BJ (cell line): Measurements from ENCODE around the gene RAET1G. TPM values are rescaled to one million over a fixed set of nuclear protein-coding genes. Genes with fewer than 3 reads are reported as not detected.
"Not testable (repeated sequence)": the region's sequence is repeated elsewhere in the genome, so short reads cannot be mapped to it uniquely, and the experiment has no call there.

Source experiments
- CTCF ChIA-PET: fragments of 350-600 bp; formaldehyde crosslinking; extraction: SDS; loops from one replicate; lab custom pipeline; 2021; ENCODE audit warnings: antibody characterized with exemption, inconsistent platforms; lab: Yijun Ruan, JAX
- POLR2A ChIA-PET: fragments of 300-600 bp; sonication (Branson Sonifier 250); formaldehyde crosslinking; extraction: SDS; loops from one replicate; lab custom pipeline; 2021; ENCODE audit warnings: antibody characterized with exemption; lab: Charles Lee
- DNase-seq: peaks from one replicate; pipeline ENCODE4 v3.0.0-alpha.2; 2011; ENCODE audit warnings: low read depth
- H3K27me3 ChIP-seq: 2 replicates; pipeline ENCODE4 v1.6.0; 2011; ENCODE audit warnings: low read length; ENCODE audit not compliant: control insufficient read depth, insufficient read depth
- H3K36me3 ChIP-seq: 2 replicates; pipeline ENCODE4 v1.5.1; 2011; ENCODE audit warnings: low read length; ENCODE audit not compliant: control insufficient read depth, insufficient read depth
- H3K4me3 ChIP-seq: 2 replicates; pipeline ENCODE4 v1.5.1; 2011; ENCODE audit warnings: low read depth, mild to moderate bottlenecking, control low read depth, low read length
- polyA minus RNA-seq: library from RNA; depleted of rRNA, polyadenylated mRNA; stranded (reverse); fragments of >200 nt; gene quantifications from 2 replicates; pipeline ENCODE4 v1.2.3, GENCODE V29; 2011; rRNA and poly(A)+ RNA removed
- polyA plus RNA-seq: library from polyadenylated mRNA; depleted of rRNA; stranded (reverse); fragments of >200 nt; gene quantifications from 2 replicates; pipeline ENCODE4 v1.2.3, GENCODE V29; 2011; rRNA removed
- TF ChIP-seq, protein P1 (sequence below): IDR thresholded peaks from 2 replicates; pipeline ENCODE4 v1.5.1; 2011; ENCODE audit warnings: low read depth, mild to moderate bottlenecking, control low read depth, inconsistent platforms, low read length, moderate library complexity; ENCODE audit not compliant: insufficient read depth

RAET1G gene, protein sequence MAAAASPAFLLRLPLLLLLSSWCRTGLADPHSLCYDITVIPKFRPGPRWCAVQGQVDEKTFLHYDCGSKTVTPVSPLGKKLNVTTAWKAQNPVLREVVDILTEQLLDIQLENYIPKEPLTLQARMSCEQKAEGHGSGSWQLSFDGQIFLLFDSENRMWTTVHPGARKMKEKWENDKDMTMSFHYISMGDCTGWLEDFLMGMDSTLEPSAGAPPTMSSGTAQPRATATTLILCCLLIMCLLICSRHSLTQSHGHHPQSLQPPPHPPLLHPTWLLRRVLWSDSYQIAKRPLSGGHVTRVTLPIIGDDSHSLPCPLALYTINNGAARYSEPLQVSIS
- polyA plus RNA-seq (0.77 and 1.1 TPM in 2 replicates), polyA minus RNA-seq (0.38 TPM in 1 of 2 replicates, not detected in the other)

GRCh38 chr6:149922642-149923326 lies at the start of gene RAET1G:
RAET1G (minus strand) TSS chr6:149923121; CDS start chr6:149923010, 111 bp downstream.
- peak within 1 kb of the TSS; percentile 63 for H3K4me3 ChIP-seq
- TF ChIP-seq, protein P1, sequence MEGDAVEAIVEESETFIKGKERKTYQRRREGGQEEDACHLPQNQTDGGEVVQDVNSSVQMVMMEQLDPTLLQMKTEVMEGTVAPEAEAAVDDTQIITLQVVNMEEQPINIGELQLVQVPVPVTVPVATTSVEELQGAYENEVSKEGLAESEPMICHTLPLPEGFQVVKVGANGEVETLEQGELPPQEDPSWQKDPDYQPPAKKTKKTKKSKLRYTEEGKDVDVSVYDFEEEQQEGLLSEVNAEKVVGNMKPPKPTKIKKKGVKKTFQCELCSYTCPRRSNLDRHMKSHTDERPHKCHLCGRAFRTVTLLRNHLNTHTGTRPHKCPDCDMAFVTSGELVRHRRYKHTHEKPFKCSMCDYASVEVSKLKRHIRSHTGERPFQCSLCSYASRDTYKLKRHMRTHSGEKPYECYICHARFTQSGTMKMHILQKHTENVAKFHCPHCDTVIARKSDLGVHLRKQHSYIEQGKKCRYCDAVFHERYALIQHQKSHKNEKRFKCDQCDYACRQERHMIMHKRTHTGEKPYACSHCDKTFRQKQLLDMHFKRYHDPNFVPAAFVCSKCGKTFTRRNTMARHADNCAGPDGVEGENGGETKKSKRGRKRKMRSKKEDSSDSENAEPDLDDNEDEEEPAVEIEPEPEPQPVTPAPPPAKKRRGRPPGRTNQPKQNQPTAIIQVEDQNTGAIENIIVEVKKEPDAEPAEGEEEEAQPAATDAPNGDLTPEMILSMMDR, result no peak
- peaks cover 7% of the 10 kb centered on the region; the same call in 1 of the 2 replicates for H3K27me3 ChIP-seq
- ChIA-PET POLR2A (interaction anchor here (0.6 kb wide), 2 partner anchors 26 to 249 kb away, joined by 3 to 4 read pairs; no protein-coding TSS in a partner anchor), CTCF (interaction anchor here (0.6 to 1.7 kb wide), 4 partner anchors 82 to 200 kb away, joined by 3 to 5 read pairs (median 4); no protein-coding TSS in a partner anchor)
- DNase-seq, result peak; percentile 61
- no peaks in the 10 kb centered on the region for H3K36me3 ChIP-seq

GRCh38 chr6:149969635-149970034 lies 46.7 kb upstream of the RAET1G start:
- TF ChIP-seq, protein P1, result no peak
- ChIA-PET POLR2A (no interaction called here), CTCF (no interaction called here)
- H3K4me3 ChIP-seq, result no peak overlapping the region
- H3K36me3 ChIP-seq, result no peaks in the 10 kb centered on the region
- DNase-seq, result no peak
- peaks cover 31% of the 10 kb centered on the region for H3K27me3 ChIP-seq

DNA sequence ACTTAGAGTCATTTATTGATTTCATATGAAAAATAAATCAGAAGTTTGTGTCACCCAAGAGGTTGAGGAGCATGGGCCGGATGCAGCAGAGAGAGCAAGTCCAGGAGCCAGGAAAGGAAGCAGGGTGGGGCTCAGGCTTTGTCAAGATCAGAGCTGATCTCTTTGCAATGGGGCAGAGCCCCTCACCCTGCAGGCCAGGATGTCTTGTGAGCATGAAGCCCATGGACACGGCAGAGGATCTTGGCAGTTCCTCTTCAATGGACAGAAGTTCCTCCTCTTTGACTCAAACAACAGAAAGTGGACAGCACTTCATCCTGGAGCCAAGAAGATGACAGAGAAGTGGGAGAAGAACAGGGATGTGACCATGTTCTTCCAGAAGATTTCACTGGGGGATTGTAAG lies 46.0 kb upstream of the RAET1G start:
- DNase-seq, CTCF ChIA-PET, H3K36me3 ChIP-seq, POLR2A ChIA-PET, H3K4me3 ChIP-seq: not testable (repeated sequence)
- H3K27me3 ChIP-seq, result peaks cover 35% of the 10 kb centered on the region

DNA sequence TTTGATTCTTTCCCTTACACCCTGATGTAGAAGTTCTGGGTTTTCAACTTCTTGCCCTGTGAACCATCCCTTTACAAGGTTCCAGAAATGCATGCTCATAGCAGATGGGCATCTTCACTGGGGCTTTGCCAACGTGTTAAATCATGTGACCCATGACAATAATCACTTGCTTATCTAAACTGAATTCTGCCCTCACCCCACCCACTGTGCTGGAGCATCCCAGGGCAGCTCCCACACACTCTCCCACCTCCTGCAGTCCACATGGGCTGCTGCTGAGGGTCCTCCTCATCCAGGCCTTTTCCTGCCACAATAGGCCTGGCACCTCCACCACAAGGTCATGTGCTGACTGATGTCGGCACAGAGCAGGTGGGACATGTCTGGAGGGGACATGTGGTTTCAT lies 45.1 kb upstream of the RAET1G start:
- H3K36me3 ChIP-seq, H3K4me3 ChIP-seq, DNase-seq, POLR2A ChIA-PET: not testable (repeated sequence)
- CTCF ChIA-PET, result interaction anchor here (0.7 kb wide), 1 partner anchor 221 kb away, joined by 3 read pairs; no protein-coding TSS in a partner anchor
- peaks cover 35% of the 10 kb centered on the region for H3K27me3 ChIP-seq

GRCh38 chr6:149967591-149967990 lies 44.7 kb upstream of the RAET1G start:
- DNase-seq, result no peak
- ChIA-PET POLR2A (no interaction called here), CTCF (interaction anchor here (0.5 kb wide), 1 partner anchor 701 kb away, joined by 3 read pairs; no protein-coding TSS in a partner anchor)
- TF ChIP-seq, protein P1, result no peak
- Histone ChIP-seq H3K27me3 (peaks cover 35% of the 10 kb centered on the region), H3K4me3 (no peak overlapping the region), H3K36me3 (no peaks in the 10 kb centered on the region)

DNA sequence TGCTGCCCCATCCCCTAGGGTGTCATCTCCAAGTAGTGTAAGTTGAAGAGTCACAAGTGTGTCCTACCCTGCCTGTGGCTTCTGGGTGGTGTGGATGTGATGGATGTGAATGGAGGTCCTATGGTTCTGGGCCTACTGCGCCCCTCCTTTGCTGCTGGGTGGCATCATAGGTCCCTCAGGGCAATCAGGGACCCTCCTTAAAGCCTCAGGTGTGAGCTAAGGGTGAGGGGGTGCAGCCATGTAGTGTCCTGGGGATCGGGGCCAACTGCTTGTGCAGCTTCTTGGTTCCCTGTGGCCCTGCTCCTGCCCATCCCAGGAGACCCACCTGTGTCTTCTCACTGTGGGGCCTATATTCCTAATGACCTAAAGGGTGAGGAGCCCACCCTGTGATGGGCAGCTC lies 43.4 kb upstream of the RAET1G start:
- peaks cover 35% of the 10 kb centered on the region for H3K27me3 ChIP-seq
- H3K4me3 ChIP-seq, H3K36me3 ChIP-seq, POLR2A ChIA-PET, DNase-seq, CTCF ChIA-PET: not testable (repeated sequence)
